ENCODE data around the gene LRRC4C. TPM values are rescaled to one million over a fixed set of nuclear protein-coding genes. Genes with fewer than 3 reads are reported as not detected.

Gene LRRC4C
- polyA plus RNA-seq, 1 of the 3 experiments (the other 2 are of a cell fraction), result 0.16 TPM

DNA sequence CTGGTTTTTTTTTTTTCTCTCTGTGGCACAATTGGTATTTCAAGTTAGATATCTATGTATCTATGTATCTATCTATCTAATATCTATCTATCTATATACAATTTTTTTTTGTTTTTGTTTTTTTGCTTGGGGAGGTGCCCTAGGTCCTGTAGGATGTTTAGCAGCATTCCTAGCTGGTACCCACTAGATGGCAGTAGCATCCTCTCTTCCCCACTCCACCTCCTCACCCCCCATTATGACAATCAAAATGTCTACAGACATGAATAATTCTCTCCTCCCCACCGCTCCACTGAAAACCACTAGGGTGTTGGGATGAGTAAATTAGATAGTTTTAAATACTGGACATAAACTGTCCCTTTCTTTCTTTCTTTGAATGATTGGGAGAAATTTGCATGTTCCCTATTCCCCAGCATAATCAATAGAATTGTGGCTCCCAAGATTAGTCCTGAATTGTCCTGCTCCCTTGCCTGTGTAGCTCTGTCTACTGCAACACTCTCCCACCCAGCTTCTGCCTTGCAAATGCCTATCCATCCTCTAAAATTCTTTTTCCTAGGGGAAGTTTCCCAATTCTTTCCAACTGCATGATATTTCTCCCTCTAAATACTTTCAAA is 1152.4 kb downstream of the LRRC4C start:
- Histone ChIP-seq H3K4me3 (ENCODE audit: low read depth in 2 of 2, low read length in 1 of 2) (no peak overlapping the region; a peak in 1 of 4 replicates), H4K20me1 (ENCODE audit: insufficient read depth) (no peaks in the 10 kb centered on the region), H2AFZ (ENCODE audit: low read depth) (no peak overlapping the region; the same call in 1 of the 2 replicates), H3K27me3 (ENCODE audit: insufficient read depth) (no peaks in the 10 kb centered on the region), H3K27ac (ENCODE audit: low read depth in 2 of 2, low read length in 1 of 2) (no peak overlapping the region), H3K9me3 (no peaks in the 10 kb centered on the region), H3K79me2 (ENCODE audit: insufficient read depth) (no peaks in the 10 kb centered on the region), H3K4me1 (ENCODE audit: control insufficient read depth in 1 of 2, insufficient read depth in 2 of 2, low read depth in 1 of 2, low read length in 1 of 2) (peaks cover 0 to 7% of the 10 kb centered on the region in 2 experiments; a peak in 1 of 4 replicates), H3K4me2 (no peak overlapping the region), H3K9ac (no peak overlapping the region), H3F3A (replicated peaks; ENCODE audit: insufficient read depth) (peaks cover 6% of the 10 kb centered on the region), H3K36me3 (replicated peaks in 1 of 2; ENCODE audit: control insufficient read depth in 1 of 2, insufficient read depth in 2 of 2, low read length in 1 of 2) (no peaks in the 10 kb centered on the region), H3K9me2 (no peaks in the 10 kb centered on the region)
- 0% methylated on average over 1 of the region's 1 CpG for WGBS (ENCODE audit: low lambda C conversion rate)
- peak; percentile 60 for DNase-seq
- TF ChIP-seq JUND (IDR thresholded peaks at IDR 0.05) (no peak), YY1 (IDR thresholded peaks at IDR 0.05; ENCODE audit: low read depth) (no peak), GATA2 (CRISPR knock-in tag; IDR thresholded peaks at IDR 0.05) (no peak), NRF1 (IDR thresholded peaks at IDR 0.05; ENCODE audit: low read depth, low read length) (no peak), EP300 (IDR thresholded peaks at IDR 0.05; ENCODE audit: borderline replicate concordance in 1 of 2, low read depth in 1 of 2, low read length in 1 of 2) (no peak), MXI1 (IDR thresholded peaks at IDR 0.05; ENCODE audit: low read depth, low read length) (no peak), CHD2 (IDR thresholded peaks at IDR 0.05; ENCODE audit: low read length, partially characterized antibody) (no peak), ELF1 (IDR thresholded peaks at IDR 0.05) (no peak), SMC3 (IDR thresholded peaks at IDR 0.05; ENCODE audit: low read depth, low read length) (peak; percentile 82), RXRA (IDR thresholded peaks at IDR 0.05; ENCODE audit: borderline replicate concordance, low read depth) (no peak), TCF12 (IDR thresholded peaks at IDR 0.05) (no peak), RAD21 (IDR thresholded peaks at IDR 0.05; ENCODE audit: low read length) (peak; percentile 83)
- TF ChIP-seq, protein P1, sequence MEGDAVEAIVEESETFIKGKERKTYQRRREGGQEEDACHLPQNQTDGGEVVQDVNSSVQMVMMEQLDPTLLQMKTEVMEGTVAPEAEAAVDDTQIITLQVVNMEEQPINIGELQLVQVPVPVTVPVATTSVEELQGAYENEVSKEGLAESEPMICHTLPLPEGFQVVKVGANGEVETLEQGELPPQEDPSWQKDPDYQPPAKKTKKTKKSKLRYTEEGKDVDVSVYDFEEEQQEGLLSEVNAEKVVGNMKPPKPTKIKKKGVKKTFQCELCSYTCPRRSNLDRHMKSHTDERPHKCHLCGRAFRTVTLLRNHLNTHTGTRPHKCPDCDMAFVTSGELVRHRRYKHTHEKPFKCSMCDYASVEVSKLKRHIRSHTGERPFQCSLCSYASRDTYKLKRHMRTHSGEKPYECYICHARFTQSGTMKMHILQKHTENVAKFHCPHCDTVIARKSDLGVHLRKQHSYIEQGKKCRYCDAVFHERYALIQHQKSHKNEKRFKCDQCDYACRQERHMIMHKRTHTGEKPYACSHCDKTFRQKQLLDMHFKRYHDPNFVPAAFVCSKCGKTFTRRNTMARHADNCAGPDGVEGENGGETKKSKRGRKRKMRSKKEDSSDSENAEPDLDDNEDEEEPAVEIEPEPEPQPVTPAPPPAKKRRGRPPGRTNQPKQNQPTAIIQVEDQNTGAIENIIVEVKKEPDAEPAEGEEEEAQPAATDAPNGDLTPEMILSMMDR (IDR thresholded peaks at IDR 0.05), result peak; percentile 87
- TF ChIP-seq, protein P2, sequence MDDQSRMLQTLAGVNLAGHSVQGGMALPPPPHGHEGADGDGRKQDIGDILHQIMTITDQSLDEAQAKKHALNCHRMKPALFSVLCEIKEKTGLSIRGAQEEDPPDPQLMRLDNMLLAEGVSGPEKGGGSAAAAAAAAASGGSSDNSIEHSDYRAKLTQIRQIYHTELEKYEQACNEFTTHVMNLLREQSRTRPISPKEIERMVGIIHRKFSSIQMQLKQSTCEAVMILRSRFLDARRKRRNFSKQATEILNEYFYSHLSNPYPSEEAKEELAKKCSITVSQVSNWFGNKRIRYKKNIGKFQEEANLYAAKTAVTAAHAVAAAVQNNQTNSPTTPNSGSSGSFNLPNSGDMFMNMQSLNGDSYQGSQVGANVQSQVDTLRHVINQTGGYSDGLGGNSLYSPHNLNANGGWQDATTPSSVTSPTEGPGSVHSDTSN (IDR thresholded peaks at IDR 0.05), result peak; percentile 20; the same call in 1 of the 2 replicates
- TF ChIP-seq, protein P3, sequence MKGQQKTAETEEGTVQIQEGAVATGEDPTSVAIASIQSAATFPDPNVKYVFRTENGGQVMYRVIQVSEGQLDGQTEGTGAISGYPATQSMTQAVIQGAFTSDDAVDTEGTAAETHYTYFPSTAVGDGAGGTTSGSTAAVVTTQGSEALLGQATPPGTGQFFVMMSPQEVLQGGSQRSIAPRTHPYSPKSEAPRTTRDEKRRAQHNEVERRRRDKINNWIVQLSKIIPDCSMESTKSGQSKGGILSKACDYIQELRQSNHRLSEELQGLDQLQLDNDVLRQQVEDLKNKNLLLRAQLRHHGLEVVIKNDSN (IDR thresholded peaks at IDR 0.05; ENCODE audit: borderline replicate concordance, low read depth), result no peak
- TF ChIP-seq, protein P4, sequence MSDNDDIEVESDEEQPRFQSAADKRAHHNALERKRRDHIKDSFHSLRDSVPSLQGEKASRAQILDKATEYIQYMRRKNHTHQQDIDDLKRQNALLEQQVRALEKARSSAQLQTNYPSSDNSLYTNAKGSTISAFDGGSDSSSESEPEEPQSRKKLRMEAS (IDR thresholded peaks at IDR 0.05; ENCODE audit: low read depth), result no peak
- POLR2A ChIA-PET, result no interaction called here
- CTCF ChIA-PET, result interaction anchor here (0.9 to 4.8 kb wide), 11 partner anchors 12 to 1125 kb away, joined by 3 to 56 read pairs (median 5); no protein-coding TSS in a partner anchor

All from SK-N-SH (cell line).